HFFc6 (cell line): ENCODE data around the gene UGT1A7. TPM values are rescaled to one million over a fixed set of nuclear protein-coding genes. Genes with fewer than 3 reads are reported as not detected.
A peak's percentile ranks its signal among the peaks of the same experiment; 100 is the strongest.

Experiments used
- DNase-seq: peaks from one replicate; pipeline ENCODE4 v3.0.0-alpha.2; 2018
- H3K27ac Mint-ChIP-seq: 2 replicates; pipeline ENCODE4 v1.8.0; 2020; ENCODE audit warnings: mild to moderate bottlenecking, mixed read lengths
- H3K27me3 Mint-ChIP-seq: 2 replicates; pipeline ENCODE4 v1.8.0; 2021; ENCODE audit warnings: mild to moderate bottlenecking, moderate library complexity, mixed read lengths; ENCODE audit not compliant: insufficient read depth
- H3K36me3 Mint-ChIP-seq: 2 replicates; pipeline ENCODE4 v1.8.0; 2021; ENCODE audit warnings: low read depth, mixed read lengths
- H3K4me1 Mint-ChIP-seq: 2 replicates; pipeline ENCODE4 v1.8.0; 2020; ENCODE audit warnings: low read depth, mixed read lengths
- H3K4me3 Mint-ChIP-seq: 2 replicates; pipeline ENCODE4 v1.8.0; 2020; ENCODE audit warnings: mild to moderate bottlenecking, moderate library complexity, mixed read lengths
- H3K9me3 Mint-ChIP-seq: 2 replicates; pipeline ENCODE4 v1.8.0; 2020; ENCODE audit warnings: mild to moderate bottlenecking, mixed read lengths
- CTCF ChIP-seq: fragments of 200-600 bp; sonication (generic); IDR thresholded peaks from 2 replicates; pipeline ENCODE4 v1.5.0; 2021; ENCODE audit warnings: antibody characterized with exemption, mild to moderate bottlenecking
- total RNA-seq, 6 experiments: library from RNA; stranded (reverse); fragmentation: NEBNext Ultra II Directional; extraction: Animal tissue kit (Norgen Biotek cat#: 25700); gene quantifications; 2 replicates in 1 of 6; 3 replicates in 5 of 6; pipeline ENCODE4 v1.2.3, GENCODE V29; 2021

Gene UGT1A7
- total RNA-seq, 6 experiments from 2014 or later, result not detected

DNA sequence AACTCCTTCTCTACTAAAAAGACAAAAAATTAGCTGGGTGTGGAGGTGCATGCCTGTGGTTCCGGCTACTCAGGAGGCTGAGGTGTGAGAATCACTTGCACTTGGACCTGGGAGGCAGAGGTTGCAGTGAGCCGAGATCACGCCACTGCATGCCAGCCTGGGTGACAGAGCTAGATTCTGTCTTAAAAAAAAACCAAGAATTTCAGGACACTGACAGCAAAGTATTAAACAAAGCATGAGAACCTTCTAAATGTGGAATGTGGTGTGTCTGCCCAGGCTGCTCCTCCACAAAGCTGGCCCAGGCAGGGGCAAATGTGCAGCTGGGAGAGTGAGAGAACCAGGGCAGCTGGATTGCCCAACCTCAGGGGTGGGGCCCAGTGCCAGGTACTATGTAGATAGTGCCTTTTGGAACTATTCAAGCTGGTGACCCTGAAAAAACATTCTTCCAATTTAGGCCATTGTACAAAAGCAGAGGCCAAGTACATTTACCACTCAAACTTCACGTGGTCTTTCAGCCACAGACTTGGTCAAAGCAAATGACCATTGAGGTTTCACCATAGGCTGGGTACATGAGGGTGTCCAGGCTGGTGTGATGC is 24.3 kb downstream of the UGT1A7 start:
- no peak for DNase-seq
- Mint-ChIP-seq H3K4me3 (no peak overlapping the region), H3K27me3 (0 out of 2 replicates have a peak, but pooled peaks cover 2% of the 10 kb centered on the region), H3K4me1 (peaks cover 15% of the 10 kb centered on the region), H3K27ac (no peak overlapping the region), H3K36me3 (no peaks in the 10 kb centered on the region), H3K9me3 (no peaks in the 10 kb centered on the region)
- no peak for TF ChIP-seq CTCF

DNA sequence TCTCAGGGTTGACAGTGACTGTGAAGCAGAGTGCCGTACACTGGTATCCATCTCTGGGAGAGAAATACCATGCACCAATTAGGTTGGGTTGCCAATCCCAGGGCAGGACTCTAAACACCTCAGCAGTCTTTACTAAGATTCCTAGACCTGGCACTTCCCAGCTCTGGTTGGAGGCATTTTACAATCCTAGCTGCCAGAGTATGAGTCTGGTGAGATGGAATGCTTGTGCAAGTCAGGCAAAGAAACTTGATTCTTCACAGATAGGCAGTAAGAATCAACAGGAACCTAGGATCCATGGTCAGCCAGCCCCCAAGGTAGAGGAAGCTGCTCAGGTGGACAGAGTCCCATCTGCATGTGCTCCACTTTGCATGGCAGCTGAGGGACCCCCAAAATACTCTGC is 25.0 kb downstream of the UGT1A7 start:
- no peak overlapping the region for H3K4me3 Mint-ChIP-seq
- H3K4me1 Mint-ChIP-seq, result peaks cover 15% of the 10 kb centered on the region
- no peak overlapping the region for H3K27ac Mint-ChIP-seq
- H3K9me3 Mint-ChIP-seq, result no peaks in the 10 kb centered on the region
- no peak for TF ChIP-seq CTCF
- H3K36me3 Mint-ChIP-seq, result no peaks in the 10 kb centered on the region
- peaks cover 4% of the 10 kb centered on the region; the same call in 1 of the 2 replicates for H3K27me3 Mint-ChIP-seq
- peak; percentile 48 for DNase-seq

DNA sequence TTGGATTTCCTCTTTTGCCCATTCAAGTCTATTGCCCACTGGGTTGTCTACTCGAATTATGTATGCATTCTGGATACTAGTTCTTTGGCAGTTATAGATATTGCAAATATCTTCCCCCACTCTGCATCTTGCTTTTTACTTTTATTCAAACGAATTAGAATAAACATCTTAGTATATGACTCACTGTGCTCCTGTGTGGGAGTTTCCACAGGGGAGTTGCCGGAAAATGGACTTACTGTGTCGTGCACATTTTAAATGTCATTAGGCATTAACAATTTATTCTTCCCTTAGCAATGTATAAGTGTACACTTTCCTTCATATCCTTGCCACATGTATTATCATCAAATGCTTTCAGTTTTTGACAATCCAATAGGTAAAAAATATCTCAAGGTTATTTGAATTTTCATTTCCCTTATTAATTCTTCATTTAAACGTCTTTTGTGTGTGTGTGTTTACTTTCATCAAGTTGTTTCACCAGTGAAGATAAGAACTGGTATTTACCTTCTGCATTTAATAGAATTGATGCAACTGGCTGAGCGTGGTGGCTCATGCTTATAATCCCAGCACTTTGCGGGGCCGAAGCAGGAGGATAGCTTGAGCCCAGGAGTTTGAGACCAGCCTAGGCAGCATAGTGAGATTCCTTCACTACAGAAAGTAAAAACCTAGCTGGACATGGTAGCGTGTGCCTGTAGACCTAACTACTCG is 26.4 kb downstream of the UGT1A7 start:
- Mint-ChIP-seq H3K9me3 (no peaks in the 10 kb centered on the region), H3K4me3 (no peak overlapping the region), H3K4me1 (peaks cover 15% of the 10 kb centered on the region), H3K27ac (no peak overlapping the region), H3K27me3 (peaks cover 7% of the 10 kb centered on the region), H3K36me3 (no peaks in the 10 kb centered on the region)
- DNase-seq, result no peak
- no peak for TF ChIP-seq CTCF

DNA sequence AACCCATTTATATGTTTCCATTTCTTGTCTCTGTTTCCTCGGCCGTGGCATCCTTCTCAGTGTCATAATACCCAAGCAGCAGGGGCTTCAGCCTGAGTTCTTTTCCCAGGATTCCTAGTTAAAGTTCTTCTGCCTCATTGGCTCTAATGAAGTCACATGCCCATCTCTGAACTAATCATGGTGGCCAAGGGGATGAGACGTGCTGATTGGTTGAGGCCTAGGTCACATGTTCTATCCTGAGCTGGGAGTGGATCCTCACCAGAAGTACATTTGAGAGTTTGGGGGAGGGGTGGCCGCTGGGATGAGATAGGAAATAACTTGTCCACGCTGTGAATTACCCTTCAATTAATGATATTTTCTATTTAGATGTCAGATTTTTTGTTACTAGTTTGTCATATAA is 27.2 kb downstream of the UGT1A7 start:
- Mint-ChIP-seq H3K9me3 (no peaks in the 10 kb centered on the region), H3K4me1 (peaks cover 15% of the 10 kb centered on the region), H3K27me3 (peaks cover 9% of the 10 kb centered on the region), H3K36me3 (no peaks in the 10 kb centered on the region), H3K27ac (no peak overlapping the region), H3K4me3 (no peak overlapping the region)
- no peak for DNase-seq
- no peak for TF ChIP-seq CTCF

DNA sequence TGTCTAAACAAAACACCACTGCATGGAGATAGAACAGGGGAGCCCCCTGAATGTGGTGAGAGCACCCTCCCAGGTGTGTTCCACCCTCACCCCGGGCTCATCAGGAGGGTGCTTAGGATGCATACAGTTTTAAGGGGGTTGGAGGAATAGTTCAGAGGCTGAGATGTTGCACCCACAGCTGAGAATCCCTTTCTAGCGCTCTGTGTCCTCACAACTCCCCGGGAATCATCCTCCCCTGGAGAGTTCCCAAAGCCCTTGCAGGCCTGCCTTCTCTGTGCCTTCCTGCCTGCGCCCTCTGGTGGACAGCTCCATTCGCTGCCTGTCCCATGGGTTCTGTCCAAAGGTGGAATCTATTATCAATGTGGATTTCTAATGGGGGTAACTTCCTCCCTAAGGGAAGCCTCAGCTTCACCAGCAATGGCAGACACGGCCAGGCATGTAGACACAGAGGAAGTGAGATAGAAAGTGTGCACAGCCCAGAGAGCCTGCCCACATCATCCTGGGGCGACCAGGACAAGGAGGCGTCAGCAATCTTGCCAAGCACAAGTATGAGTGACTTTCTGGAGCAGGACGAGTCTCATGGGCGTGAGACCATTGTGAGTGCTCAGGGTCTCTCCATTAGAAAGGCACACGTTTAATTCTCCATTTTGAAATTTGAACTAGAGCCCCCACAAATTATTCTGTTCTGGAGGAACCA is 29.8 kb downstream of the UGT1A7 start:
- Mint-ChIP-seq H3K27me3 (peaks cover 7% of the 10 kb centered on the region), H3K36me3 (no peaks in the 10 kb centered on the region), H3K27ac (no peak overlapping the region), H3K4me1 (peaks cover 15% of the 10 kb centered on the region), H3K4me3 (no peak overlapping the region), H3K9me3 (no peaks in the 10 kb centered on the region)
- TF ChIP-seq CTCF, result peak; percentile 93
- peak; percentile 68 for DNase-seq
